A549 (cell line): ENCODE data around the gene ACO2. TPM values are rescaled to one million over a fixed set of nuclear protein-coding genes. Genes with fewer than 3 reads are reported as not detected.
A peak's percentile ranks its signal among the peaks of the same experiment; 100 is the strongest.

Experiments
- ATAC-seq, 2 experiments: fragments of 200-7000 bp in 1 of 2; fragments of >200 bp in 1 of 2; cut with Nextera tagmentation in 1 of 2; cut with Tn5 transposase in 1 of 2; 3 replicates each; pipeline versions ENCODE4 v1.8.0 to v1.9.1; 2018 to 2020; ENCODE audit warnings: mild to moderate bottlenecking in 1 of 2, moderate library complexity in 1 of 2
- CTCF ChIA-PET: fragments of 300-600 bp; sonication (Branson Sonifier 250); formaldehyde crosslinking; extraction: SDS; loops from one replicate; lab custom pipeline; 2021; ENCODE audit warnings: antibody characterized with exemption, inconsistent platforms; lab: Yijun Ruan, JAX
- POLR2A ChIA-PET: fragments of 350-600 bp; formaldehyde crosslinking; extraction: SDS; loops from one replicate; lab custom pipeline; 2021; ENCODE audit warnings: antibody characterized with exemption, inconsistent platforms; lab: Yijun Ruan, JAX
- DNase-seq, 2 experiments: peaks; one replicate each; pipeline versions ENCODE4 v3.0.0 to v3.0.0-alpha.2; 2011 to 2016; ENCODE audit warnings: low read depth in 1 of 2, low spot score in 1 of 2
- FAIRE-seq: peaks from 2 replicates; lab custom pipeline; 2011; peaks lifted over from hg19 to GRCh38; lab: Jason Lieb, UNC
- H3K27ac ChIP-seq, 2 experiments: fragments of >200 bp; sonication (Bioruptor Twin); formaldehyde crosslinking; 3 replicates each; pipeline ENCODE4 v1.5.1; 2016 to 2017
- H3K4me1 ChIP-seq: fragments of >200 bp; sonication (Bioruptor Twin); formaldehyde crosslinking; 3 replicates; pipeline ENCODE4 v1.6.1; 2016
- H3K4me2 ChIP-seq: fragments of >200 bp; sonication (Bioruptor Twin); formaldehyde crosslinking; 3 replicates; pipeline ENCODE4 v1.6.1; 2016
- H3K4me3 ChIP-seq: fragments of >200 bp; sonication (Bioruptor Twin); formaldehyde crosslinking; 3 replicates; pipeline ENCODE4 v1.5.1; 2016
- H3K9me3 ChIP-seq: fragments of >200 bp; sonication (Bioruptor Twin); formaldehyde crosslinking; 3 replicates; pipeline ENCODE4 v1.6.1; 2016
- CHD4 ChIP-seq: fragments of 200-600 bp; sonication (generic); IDR thresholded peaks from 2 replicates; pipeline ENCODE4 v1.6.1; 2016; ENCODE audit warnings: antibody characterized with exemption, mild to moderate bottlenecking, borderline replicate concordance
- EHMT2 ChIP-seq: fragments of 200-600 bp; sonication (generic); IDR thresholded peaks from 2 replicates; pipeline ENCODE4 v1.6.1; 2016; ENCODE audit warnings: antibody characterized with exemption, low read depth, mild to moderate bottlenecking, moderate library complexity
- ELK1 ChIP-seq: fragments of 150-350 bp; IDR thresholded peaks from 2 replicates; pipeline ENCODE4 v1.6.1; 2014; ENCODE audit warnings: low read depth, mild to moderate bottlenecking, low read length
- EP300 ChIP-seq, 2 experiments: fragments of >200 bp; sonication (Bioruptor Twin); formaldehyde crosslinking; IDR thresholded peaks; 2 replicates in 1 of 2; 3 replicates in 1 of 2; pipeline ENCODE4 v1.6.1; 2016 to 2017
- HDAC2 ChIP-seq: fragments of 200-600 bp; sonication (generic); IDR thresholded peaks from 2 replicates; pipeline ENCODE4 v1.6.1; 2016
- HEYL ChIP-seq: fragments of 250-450 bp; sonication (Bioruptor Pico); IDR thresholded peaks from 2 replicates; pipeline ENCODE4 v1.8.0; 2021; ENCODE audit warnings: mild to moderate bottlenecking, moderate library complexity
- HOXB13 ChIP-seq: fragments of 250-450 bp; sonication (Bioruptor Pico); IDR thresholded peaks from 2 replicates; pipeline ENCODE4 v1.5.0; 2020; ENCODE audit warnings: low read depth, mild to moderate bottlenecking, moderate library complexity
- HOXB5 ChIP-seq: fragments of 250-450 bp; sonication (Bioruptor Pico); IDR thresholded peaks from 2 replicates; pipeline ENCODE4 v1.5.0; 2020; ENCODE audit warnings: mild to moderate bottlenecking, moderate library complexity
- JUN ChIP-seq, 2 experiments: fragments of >200 bp; sonication (Bioruptor Twin); formaldehyde crosslinking; IDR thresholded peaks; 2 replicates in 1 of 2; 3 replicates in 1 of 2; pipeline ENCODE4 v1.6.1; 2016 to 2017
- JUNB ChIP-seq: fragments of >200 bp; sonication (Bioruptor Twin); formaldehyde crosslinking; IDR thresholded peaks from 2 replicates; pipeline ENCODE4 v1.6.1; 2016
- KDM1A ChIP-seq: fragments of 200-600 bp; sonication (generic); IDR thresholded peaks from 2 replicates; pipeline ENCODE4 v1.6.1; 2016; ENCODE audit warnings: low read depth, mild to moderate bottlenecking
- KDM5A ChIP-seq: fragments of 200-600 bp; sonication (generic); IDR thresholded peaks from 2 replicates; pipeline ENCODE4 v1.6.1; 2016; ENCODE audit warnings: antibody characterized with exemption, mild to moderate bottlenecking
- MAFK ChIP-seq: fragments of 450-650 bp; IDR thresholded peaks from 2 replicates; pipeline ENCODE4 v1.6.1; 2014; ENCODE audit not compliant: partially characterized antibody
- MAX ChIP-seq: IDR thresholded peaks from 2 replicates; pipeline ENCODE4 v1.6.1; 2012
- MAZ ChIP-seq: fragments of 150-350 bp; IDR thresholded peaks from 2 replicates; pipeline ENCODE4 v1.6.1; 2014; ENCODE audit warnings: antibody characterized with exemption, low read depth, low read length, borderline replicate concordance
- NPAS2 ChIP-seq: fragments of 250-450 bp; sonication (Bioruptor Pico); IDR thresholded peaks from 2 replicates; pipeline ENCODE4 v1.8.0; 2022; ENCODE audit warnings: mild to moderate bottlenecking, moderate library complexity, borderline replicate concordance
- POLR2AphosphoS2 ChIP-seq: conservative IDR thresholded peaks from 2 replicates; pipeline ENCODE4 v1.6.1; 2012; ENCODE audit warnings: low read length, improper control_type of control experiment, inconsistent platforms
- RCOR1 ChIP-seq: fragments of 150-350 bp; IDR thresholded peaks from 2 replicates; pipeline ENCODE4 v1.6.1; 2014; ENCODE audit warnings: antibody characterized with exemption, low read length, low read depth
- TP53 ChIP-seq: fragments of 250-450 bp; sonication (Bioruptor Pico); IDR thresholded peaks from 2 replicates; pipeline ENCODE4 v1.5.0; 2021; ENCODE audit warnings: mild to moderate bottlenecking, moderate library complexity
- ZC3H11A ChIP-seq: fragments of 450-650 bp; IDR thresholded peaks from 2 replicates; pipeline ENCODE4 v1.6.1; 2014; ENCODE audit warnings: antibody characterized with exemption, mild to moderate bottlenecking
- ZFP36 ChIP-seq: fragments of 450-650 bp; IDR thresholded peaks from 2 replicates; pipeline ENCODE4 v1.6.1; 2014; ENCODE audit warnings: borderline replicate concordance; ENCODE audit not compliant: partially characterized antibody
- ZSCAN20 ChIP-seq: fragments of 250-450 bp; sonication (Bioruptor Pico); IDR thresholded peaks from 2 replicates; pipeline ENCODE4 v1.8.0; 2022; ENCODE audit warnings: mild to moderate bottlenecking, moderate library complexity
- WGBS: methylation state at CpG from one replicate; pipeline ENCODE4 v1.1.6; 2017; ENCODE audit errors: missing lambda C conversion rate; 5-methylcytosine and 5-hydroxymethylcytosine counted together
- polyA plus RNA-seq, 4 experiments: library from polyadenylated mRNA; depleted of rRNA in 3 of 4; stranded (reverse); fragments of >200 nt; fragmentation: RNase III in 1 of 4; extraction: RNeasy Plus Mini Kit Qiagen cat#74134 plus additional on column Dnase treatment in 1 of 4; gene quantifications; 2 replicates in 3 of 4; 3 replicates in 1 of 4; pipeline ENCODE4 v1.2.3, GENCODE V29; 2011 to 2017
- TF ChIP-seq, protein P1 (sequence below): fragments of 450-650 bp; IDR thresholded peaks from 2 replicates; pipeline ENCODE4 v1.6.1; 2014; ENCODE audit warnings: antibody characterized with exemption
- TF ChIP-seq, protein P2 (sequence below): fragments of >200 bp; sonication (Bioruptor Twin); formaldehyde crosslinking; IDR thresholded peaks from 3 replicates; pipeline ENCODE4 v1.5.1; 2016

The ACO2 gene
- polyA plus RNA-seq, 2 of the 4 experiments (the other 2 are of a cell fraction): 30.7 to 43.7 TPM

DNA sequence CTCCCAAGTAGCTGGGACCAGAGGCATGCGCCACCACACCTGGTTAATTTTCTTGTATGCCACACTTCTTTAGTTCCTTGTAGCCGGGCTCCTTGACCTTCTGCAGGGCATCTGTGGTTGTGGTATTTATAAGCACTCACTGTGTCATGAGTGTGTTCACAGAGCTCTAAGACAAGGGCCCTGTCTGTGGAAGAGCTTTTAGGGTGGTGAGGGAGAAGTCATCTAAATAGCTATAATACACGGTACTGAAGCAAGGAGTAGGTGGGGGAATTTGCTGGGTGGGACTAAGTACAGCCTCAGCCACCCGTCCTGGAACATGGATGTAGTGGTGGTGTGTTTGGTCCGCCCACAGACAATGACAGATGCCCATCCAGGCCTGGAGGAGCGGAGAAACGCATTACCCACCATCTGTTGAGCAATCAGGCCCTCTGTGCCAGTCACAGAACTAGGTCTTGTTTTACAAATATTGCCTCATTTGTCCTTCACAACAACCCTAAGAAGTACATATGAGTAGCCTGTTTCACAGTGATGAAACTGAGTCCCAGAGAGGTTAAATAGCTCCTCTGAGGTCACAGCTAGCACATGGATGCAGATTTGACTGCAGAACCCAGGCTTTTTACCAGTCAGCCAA is 10.1 kb downstream of the ACO2 start:
- H3K4me2 ChIP-seq: no peak overlapping the region
- CTCF ChIA-PET: interaction anchor here (1.0 to 5.0 kb wide), 3 partner anchors 39 to 75 kb away, joined by 3 to 25 read pairs (median 8); no protein-coding TSS in a partner anchor
- 93% methylated on average over 7 of the region's 7 CpGs for WGBS
- DNase-seq: no peak
- H3K9me3 ChIP-seq: no peaks in the 10 kb centered on the region
- no peaks in the 10 kb centered on the region; the same call in 2 of the 3 replicates for H3K4me1 ChIP-seq
- TF ChIP-seq ELK1 (no peak), ZSCAN20 (CRISPR knock-in tag) (no peak), MAX (no peak), MAFK (no peak), EP300 (IDR thresholded peaks at IDR 0.05) (no peak), HEYL (no peak), ZC3H11A (no peak), EHMT2 (no peak), POLR2AphosphoS2 (no peak), KDM5A (no peak), RCOR1 (no peak), KDM1A (no peak)
- TF ChIP-seq, protein P1, sequence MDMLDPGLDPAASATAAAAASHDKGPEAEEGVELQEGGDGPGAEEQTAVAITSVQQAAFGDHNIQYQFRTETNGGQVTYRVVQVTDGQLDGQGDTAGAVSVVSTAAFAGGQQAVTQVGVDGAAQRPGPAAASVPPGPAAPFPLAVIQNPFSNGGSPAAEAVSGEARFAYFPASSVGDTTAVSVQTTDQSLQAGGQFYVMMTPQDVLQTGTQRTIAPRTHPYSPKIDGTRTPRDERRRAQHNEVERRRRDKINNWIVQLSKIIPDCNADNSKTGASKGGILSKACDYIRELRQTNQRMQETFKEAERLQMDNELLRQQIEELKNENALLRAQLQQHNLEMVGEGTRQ: no peak
- TF ChIP-seq, all 56 proteins: peak for 0
- Histone ChIP-seq H3K4me3 (no peak overlapping the region), H3K27ac (no peak overlapping the region)
- FAIRE-seq (no peak), ATAC-seq (no peak; a peak in 1 of 6 replicates)
- POLR2A ChIA-PET: no interaction called here

DNA sequence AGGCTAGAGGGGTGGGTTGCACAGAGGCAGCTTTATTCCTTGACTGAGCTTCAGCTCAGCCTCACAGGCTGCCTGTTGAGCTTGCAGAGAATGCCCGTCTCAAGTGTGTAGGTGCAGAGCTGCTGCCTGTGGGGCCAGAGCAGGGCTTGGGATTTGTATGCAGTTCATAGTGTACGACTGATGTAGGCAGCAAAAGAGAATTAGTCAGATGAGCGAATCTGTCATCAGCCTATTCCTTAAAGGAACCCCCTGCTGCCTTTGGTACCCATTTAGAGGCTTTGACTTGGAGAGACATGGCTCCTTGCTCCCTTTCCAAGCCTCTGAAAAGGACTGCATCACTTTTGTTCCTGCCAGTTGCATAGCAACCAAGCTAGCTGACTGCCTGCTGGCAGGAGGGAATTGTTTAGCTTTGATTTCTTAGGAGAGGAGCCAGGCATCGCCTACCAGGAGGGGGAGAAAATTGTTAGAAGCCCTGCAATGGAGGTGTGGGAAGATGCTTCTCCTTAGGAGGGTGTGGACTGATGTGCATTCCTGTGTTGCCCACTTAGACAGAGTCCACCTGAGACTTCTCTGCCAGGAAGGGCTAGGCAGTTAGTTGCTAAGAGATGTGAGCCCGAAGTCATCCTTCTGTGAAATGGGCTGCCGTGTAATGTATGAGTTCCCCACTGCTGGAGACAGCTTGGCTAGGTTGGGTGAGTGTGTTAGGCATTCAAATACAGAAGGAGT is 10.9 kb downstream of the ACO2 start:
- H3K4me1 ChIP-seq: no peaks in the 10 kb centered on the region; the same call in 2 of the 3 replicates
- DNase-seq: no peak
- peak; percentile 13 to 26; a peak in 3 of 6 replicates for ATAC-seq
- no peak overlapping the region for H3K4me2 ChIP-seq
- H3K4me3 ChIP-seq: no peak overlapping the region
- POLR2A ChIA-PET: no interaction called here
- no peak for TF ChIP-seq ZSCAN20 (CRISPR knock-in tag)
- no peak for TF ChIP-seq ZFP36
- TF ChIP-seq ZC3H11A: no peak
- TF ChIP-seq MAZ: no peak
- TF ChIP-seq, all 56 proteins: peak for 0
- H3K9me3 ChIP-seq: no peaks in the 10 kb centered on the region
- FAIRE-seq: no peak
- 90% methylated on average over 4 of the region's 6 CpGs for WGBS
- no peak overlapping the region for H3K27ac ChIP-seq
- CTCF ChIA-PET: interaction anchor here (1.0 to 5.0 kb wide), 3 partner anchors 38 to 76 kb away, joined by 3 to 25 read pairs (median 8); no protein-coding TSS in a partner anchor

DNA sequence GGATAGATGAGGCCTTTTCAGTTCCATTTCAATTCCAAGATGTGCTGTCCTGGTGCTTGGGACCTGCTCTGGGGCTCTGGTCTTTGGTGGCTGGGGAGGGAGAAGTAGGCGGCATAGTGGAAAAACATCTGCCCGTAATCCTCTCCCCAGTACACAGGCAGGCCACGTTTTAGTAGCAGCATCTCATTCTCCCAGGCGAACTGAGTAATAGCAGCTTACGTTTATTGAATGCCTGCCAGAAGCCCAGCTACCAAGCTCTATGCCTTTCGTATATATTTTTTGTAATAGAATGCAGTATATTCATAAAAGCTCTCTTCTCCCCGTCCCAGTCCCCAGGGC is 11.4 kb downstream of the ACO2 start:
- ChIA-PET POLR2A (no interaction called here), CTCF (interaction anchor here (2.4 to 5.0 kb wide), 2 partner anchors 37 to 77 kb away, joined by 8 to 25 read pairs; no protein-coding TSS in a partner anchor)
- WGBS: 76% methylated on average over 7 of the region's 7 CpGs
- no peak for DNase-seq
- Histone ChIP-seq H3K27ac (no peak overlapping the region), H3K4me3 (no peak overlapping the region), H3K4me2 (no peak overlapping the region), H3K9me3 (no peaks in the 10 kb centered on the region), H3K4me1 (no peaks in the 10 kb centered on the region; the same call in 2 of the 3 replicates)
- TF ChIP-seq HDAC2 (no peak), HEYL (no peak), JUNB (no peak), JUN (IDR thresholded peaks at IDR 0.05) (no peak), NPAS2 (CRISPR knock-in tag) (no peak), HOXB5 (CRISPR knock-in tag) (no peak), TP53 (CRISPR knock-in tag) (no peak), CHD4 (no peak), HOXB13 (no peak)
- TF ChIP-seq, protein P2, sequence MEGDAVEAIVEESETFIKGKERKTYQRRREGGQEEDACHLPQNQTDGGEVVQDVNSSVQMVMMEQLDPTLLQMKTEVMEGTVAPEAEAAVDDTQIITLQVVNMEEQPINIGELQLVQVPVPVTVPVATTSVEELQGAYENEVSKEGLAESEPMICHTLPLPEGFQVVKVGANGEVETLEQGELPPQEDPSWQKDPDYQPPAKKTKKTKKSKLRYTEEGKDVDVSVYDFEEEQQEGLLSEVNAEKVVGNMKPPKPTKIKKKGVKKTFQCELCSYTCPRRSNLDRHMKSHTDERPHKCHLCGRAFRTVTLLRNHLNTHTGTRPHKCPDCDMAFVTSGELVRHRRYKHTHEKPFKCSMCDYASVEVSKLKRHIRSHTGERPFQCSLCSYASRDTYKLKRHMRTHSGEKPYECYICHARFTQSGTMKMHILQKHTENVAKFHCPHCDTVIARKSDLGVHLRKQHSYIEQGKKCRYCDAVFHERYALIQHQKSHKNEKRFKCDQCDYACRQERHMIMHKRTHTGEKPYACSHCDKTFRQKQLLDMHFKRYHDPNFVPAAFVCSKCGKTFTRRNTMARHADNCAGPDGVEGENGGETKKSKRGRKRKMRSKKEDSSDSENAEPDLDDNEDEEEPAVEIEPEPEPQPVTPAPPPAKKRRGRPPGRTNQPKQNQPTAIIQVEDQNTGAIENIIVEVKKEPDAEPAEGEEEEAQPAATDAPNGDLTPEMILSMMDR: no peak
- no peak for ATAC-seq
- FAIRE-seq: no peak
